Stimulated activated CD8-positive, alpha-beta memory T cell treated with anti-CD3 and anti-CD28 coated beads, Interleukin-12 subunit alpha, Interleukin-12 subunit beta, amount 100 ng/mL, for 1 hour (primary cell): Measurements from ENCODE around the gene USP32.

ENCODE experiments used
- DNase-seq: peaks from one replicate; pipeline ENCODE4 v3.0.0-alpha.2; 2020; ENCODE audit warnings: low read depth

The USP32 gene

DNA sequence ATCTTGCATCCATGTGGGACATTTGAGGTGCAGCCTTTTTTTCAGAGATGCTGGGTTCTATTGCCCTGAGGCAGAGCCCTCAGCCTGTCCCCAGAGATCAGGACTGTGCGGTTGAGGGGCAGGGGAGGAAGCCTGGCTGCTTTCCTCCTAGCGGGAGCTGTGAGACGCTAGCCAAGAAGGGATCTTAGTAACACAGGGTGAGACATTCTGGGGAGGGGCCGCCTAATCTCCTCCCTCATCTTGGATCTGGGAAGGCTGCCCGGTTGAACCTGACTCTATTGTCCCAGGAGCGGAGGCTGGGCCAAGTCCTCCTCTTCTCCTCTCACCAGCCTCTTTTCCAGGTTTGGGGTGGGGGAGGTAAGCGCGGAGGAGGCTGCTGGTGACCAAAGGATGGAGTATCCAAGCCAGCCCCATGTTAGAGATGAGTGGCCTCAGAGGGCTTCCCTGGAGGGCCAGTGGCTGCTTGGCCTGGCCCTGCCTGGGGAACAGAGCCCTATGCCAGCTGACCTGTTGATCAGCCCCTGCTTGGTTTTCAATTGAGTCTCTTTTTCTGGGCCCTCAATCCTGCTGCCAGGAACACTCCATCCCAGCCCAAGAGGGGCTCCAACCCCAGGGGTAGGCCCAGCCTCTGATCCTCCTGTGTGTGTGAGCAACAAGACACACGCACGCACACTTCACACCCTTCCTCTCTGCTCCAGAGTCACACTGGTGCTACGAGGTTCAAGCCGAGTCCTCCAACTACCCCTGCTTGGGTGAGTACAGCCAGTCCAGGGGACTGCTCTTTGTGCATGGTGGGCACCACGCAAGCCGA, 237.1 kb downstream of the USP32 start:
- DNase-seq: no peak

DNA sequence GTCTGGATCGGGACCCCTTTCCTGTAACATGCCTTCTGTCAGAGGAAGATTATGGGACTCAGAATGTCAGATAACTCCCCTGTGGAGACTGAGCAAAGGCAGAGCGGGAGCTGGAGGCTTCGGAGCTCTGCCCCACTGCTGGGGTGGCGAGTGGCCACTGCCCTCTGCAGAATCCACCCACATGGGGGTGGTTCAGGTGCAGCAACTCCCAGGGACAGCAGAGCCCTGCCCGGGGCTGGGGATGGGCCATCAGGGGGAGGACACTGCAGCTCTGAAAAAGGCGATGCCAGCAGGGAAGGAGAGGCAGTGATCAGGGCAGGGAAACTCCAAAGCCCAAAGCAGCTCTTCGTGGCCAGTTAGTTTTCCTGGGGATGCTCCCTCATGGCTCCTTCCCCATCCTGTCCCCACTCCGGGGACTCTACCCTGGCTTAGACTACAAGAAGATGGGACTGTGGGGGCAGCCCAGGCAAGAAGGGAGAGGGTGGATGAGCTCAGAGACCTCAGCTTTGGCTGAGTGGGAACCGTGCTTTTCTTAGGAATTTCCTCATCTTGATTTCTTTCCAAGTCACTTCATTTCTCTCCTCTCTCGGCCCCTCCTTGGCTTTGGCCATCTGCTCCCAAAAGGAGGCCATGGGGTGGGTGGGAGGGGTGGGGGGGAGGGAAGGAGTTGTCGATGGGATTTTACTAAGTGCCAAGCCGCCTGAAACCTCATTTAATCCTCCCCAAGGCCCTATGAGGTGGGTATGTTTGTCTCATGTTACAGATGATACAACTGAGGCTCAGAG, 238.1 kb downstream of the USP32 start:
- DNase-seq: no peak

DNA sequence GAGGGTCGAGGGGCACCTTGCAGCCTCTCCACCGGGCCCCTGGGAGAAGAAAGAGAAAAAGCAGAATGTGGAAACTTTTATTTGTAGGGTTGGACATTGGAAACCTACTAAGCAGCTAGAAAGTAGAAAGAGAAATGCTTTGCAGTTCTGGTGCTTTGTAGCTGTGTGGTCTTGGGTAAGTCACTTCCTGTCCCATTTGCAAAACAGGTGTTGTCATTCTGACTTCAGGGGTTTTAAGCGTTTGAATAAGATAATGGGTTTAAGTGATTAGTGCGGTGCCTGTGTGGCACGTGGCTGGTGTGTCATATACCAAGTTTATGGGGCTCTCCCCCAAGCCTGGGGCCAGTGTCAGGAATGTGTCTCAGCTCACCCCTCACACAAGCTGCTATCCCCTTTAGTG, 240.6 kb downstream of the USP32 start:
- no peak for DNase-seq

DNA sequence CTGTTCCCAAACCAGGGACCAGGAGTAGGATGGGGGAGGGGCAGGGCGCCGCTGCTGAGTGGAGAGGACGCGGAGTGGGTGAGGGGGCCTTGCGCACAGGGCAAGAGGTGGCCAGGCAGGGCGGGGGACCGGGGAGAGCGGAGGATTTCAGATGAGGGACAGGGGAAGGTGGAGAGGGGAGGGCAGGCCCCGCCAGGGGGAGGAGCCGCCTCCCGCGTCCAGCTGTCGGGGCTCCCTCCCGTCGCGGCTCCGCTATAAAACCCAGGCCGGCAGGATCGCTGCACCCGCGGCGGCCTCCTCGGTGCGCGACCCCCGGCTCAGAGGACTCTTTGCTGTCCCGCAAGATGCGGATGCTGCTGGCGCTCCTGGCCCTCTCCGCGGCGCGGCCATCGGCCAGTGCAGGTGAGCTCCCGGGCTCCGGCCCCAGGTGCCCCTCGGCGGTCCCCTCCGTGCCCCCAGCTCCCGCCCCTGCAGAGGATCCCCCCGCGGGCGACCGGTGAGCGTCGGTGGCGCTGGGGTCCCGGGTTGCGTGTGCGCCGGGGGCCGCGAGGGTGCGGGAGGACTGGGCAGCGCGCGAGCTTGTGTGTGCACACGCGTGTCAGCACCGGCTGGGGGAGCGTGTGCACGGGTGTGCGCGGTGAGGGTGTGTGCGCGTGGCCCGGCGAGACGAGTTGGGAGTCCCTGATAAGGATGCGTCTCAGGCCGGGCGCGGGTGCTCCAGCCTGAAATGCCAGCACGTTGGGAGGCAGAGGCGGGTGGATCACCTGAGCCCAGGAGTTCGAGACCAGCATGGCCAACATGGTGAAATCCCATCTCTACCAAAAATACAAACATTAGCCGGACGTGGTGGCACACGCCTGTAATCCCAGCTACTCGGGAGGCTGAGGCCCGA, 242.0 kb downstream of the USP32 start, which contains the start of gene CA4:
TSS of gene CA4 (plus strand) at position 283 of the 892 bp plus-strand sequence. CDS start at position 345, 62 bp downstream.
- no peak for DNase-seq

DNA sequence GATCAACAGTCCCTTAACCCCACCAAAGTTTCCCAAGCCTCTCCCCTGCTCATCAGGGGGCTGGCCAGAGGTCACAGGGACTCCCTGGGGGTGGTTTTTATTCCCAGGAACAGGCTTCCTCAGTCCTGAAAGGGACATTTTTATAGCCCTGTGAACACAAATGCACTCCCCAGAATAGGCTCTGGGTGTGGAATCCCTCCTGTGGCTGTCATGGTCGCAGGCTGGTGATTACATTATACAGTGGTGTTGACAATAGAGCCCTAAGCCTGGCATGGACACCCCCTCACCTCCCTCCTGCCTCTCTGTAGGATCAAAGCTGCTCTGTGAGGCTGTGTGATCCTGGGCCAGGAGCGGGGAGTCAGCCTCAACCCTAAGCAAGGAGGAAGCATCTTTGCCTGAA, 243.6 kb downstream of the USP32 start:
- DNase-seq: no peak

DNA sequence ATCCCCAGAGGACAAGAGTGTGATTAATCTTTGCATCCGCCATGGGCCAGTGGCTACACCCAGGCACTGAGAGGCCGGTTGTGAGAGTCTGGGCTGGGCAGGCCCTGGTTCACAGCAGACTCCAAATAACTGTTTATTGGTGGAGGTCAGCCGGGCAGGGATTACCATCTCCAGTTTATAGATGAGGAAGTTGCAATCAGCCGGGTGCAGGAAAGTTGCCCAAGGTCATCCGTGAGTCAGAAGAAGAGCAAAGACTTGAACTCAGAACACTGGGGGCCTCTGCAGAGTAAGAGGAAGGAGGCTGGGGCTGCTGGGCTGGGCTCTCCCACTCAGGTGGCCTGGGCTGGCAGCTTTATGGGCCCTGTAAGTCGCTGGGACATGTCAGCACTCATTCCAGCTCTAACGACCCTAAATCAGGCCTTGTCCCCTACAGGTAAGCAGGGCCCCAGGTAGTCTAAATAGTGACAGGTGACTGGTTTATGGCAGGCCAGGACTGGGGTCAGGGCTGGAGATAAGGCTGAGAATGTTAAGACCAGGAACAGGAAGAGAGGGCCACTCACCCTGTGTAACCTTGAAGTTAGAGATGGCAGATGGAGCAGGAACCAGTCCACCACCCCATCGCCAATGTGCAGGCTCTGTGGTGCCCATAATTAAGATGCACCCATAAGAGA, 244.2 kb downstream of the USP32 start:
- DNase-seq: no peak

DNA sequence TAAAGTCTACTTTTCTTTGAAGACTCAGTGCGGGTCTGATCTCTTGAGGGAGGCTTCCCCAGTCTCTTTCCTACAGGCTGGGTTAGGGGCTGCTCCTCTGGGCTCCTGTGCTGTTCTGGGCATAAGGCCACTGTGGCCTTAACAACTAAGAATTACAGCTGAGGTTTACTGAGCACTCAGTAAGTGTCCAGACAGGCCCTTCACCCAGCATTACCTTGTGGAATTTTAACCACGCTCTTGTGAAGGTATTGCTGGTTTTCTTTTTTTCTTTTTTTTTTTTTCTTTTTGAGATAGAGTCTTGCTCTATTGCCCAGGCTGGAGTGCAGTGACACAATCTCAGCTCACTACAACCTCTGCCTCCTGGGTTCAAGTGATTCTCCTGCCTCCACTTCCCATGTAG, 245.7 kb downstream of the USP32 start:
- DNase-seq: no peak

DNA sequence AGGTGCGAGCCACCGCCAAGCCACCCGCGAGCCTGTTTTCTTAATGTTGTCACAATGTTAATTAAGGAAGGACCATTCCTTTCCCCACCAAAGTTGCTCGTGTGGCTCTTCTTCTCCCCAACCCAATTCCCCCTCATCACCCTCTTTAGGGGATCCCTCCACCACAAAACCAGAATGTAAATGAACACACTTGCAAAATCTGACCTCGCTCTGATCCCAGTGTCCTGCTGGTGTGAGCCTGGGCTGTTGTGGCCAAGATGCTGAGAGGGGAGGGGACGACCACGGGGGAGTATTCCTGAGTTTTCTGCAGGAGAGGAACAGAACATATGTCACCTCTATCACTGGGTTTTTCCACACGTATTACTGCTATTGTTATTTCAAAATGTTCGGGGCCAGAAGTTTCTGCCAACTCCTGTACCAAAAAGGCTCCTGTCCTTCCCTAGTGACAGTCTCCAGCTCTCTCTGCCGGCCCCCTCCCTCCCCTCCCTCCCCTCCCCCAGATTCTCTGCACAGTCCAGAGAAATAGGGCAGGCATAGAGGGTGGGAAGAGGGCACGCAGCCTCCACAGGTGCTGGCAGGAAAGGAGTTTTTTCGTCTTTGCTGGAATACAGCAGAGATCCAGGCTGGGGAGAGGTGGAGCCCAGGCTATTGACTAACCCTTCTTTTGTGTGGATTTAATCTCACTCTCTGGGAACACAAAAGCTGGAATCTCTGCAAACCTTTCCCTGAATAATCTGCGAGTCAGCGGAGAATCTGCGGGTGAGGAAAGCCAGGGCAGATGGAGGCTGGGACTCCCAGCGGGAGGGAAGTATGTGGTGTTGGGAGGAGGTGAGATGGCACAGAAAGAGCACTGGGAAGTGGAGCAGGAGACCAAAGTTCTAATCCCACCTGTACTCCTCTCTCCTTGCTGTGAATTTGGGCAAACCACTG, 246.7 kb downstream of the USP32 start:
- no peak for DNase-seq

DNA sequence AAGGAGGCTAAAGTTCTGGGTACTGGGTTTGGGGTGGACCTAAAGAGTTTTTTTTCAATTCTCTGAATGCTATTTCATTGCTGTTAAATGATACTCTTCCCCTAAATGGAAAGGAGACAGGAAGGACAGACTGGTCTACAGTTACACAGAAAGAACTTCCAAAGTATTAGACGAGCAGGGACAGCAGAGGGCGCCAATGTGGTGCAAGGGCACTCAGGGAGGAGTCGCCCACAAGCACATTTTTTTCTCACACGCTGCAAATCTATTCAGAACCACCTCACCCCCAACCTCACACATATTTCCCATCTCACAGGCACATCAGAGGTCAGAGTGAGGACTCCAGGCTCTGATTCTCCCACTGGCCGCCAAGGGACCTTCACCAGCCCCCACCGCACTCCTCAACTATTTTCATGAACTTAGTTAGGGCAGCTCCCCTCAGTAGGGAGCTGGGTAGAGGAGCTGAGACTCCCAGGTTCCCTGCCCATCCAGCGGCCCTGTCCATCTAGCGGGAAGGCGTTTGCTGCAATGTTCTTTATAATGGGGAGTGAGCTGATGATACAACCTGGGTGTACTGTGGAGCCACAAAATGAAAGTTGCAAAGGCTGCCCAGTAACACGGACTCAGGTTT, 248.9 kb downstream of the USP32 start:
- DNase-seq: peak; percentile 60

DNA sequence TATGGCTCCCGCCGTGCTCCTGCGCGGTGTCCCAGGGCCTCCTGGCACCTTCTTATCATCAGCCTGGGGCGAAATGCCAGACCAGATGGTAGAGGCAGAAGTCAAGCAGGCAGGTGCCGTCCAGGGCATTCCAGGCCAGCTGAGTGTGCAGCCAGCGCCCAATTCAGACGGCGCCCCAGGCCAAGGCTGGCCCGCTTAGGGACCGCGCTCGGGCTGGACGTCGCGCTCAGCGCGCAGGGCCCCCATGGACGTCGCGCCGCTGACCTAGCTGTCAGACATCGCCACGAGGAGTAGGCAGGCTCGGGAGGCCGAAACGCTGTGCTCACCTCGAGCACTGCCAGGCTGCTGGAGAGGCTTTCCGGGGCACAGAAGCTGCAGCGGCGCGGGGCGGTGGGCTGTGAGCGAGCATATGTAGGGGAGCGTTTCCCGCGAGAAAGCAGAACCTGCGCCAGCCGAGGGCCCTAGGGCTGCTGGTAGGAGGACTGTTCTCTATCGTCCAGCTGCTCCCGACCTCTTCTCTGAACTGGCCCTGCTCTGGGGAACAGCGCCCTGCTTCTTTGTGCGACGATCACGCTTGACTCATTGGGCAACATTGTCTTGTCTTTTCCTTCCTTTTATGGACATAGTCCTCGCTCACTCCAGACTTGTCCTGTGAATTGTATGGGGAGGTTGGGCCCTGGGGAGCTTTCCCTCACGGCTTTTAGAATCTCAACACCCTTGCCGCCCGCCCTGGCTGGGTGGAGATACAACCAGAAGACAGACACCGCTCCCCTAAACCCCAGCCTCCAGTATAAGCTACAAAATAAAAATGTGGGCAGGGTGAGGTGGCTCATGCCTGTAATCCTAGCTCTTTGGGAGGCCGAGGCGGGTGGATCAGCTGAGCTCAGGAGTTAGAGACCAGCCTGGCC, 250.6 kb downstream of the USP32 start:
- no peak for DNase-seq

DNA sequence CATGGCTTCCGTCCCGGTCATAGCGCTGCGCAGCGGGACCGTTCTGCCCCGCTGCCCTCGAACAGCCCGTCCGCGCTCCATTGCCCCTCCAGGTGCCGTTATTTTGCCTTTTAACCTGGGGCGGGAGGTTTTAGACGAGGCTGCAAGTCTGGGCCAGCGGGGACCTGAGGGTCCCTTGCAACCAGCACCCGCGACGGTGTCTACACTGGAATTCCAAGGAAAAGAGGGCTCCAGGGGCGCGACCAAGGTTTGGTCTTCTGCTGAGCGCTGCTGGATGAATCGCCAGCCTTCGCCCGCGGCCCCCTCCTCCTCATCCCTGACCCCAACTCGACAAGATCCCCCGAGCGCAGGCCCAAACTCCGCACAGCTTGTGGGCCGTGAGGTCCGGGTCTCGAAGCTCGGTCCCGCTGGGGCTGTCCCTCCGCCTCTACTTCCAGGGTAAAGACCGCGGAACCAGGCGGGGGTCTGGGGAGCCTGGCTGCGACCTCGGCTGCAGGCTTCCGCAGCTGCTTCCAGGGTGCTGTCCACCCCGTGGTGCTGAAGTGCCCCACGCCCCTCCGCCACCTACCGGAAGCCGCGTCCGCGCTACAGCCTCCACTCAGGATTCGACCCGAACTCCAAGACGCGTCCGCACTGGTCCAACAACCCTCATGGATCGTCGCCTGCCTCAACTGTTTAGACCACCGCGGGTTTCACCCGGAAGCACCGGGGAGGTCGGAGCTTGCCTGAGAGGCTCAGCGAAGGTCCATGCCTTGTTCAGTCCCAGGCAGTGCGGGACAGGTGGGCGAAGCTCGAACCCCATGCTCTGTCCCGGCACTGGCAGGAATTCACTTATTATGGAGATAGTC, 252.3 kb downstream of the USP32 start:
- peak; percentile 39 for DNase-seq

DNA sequence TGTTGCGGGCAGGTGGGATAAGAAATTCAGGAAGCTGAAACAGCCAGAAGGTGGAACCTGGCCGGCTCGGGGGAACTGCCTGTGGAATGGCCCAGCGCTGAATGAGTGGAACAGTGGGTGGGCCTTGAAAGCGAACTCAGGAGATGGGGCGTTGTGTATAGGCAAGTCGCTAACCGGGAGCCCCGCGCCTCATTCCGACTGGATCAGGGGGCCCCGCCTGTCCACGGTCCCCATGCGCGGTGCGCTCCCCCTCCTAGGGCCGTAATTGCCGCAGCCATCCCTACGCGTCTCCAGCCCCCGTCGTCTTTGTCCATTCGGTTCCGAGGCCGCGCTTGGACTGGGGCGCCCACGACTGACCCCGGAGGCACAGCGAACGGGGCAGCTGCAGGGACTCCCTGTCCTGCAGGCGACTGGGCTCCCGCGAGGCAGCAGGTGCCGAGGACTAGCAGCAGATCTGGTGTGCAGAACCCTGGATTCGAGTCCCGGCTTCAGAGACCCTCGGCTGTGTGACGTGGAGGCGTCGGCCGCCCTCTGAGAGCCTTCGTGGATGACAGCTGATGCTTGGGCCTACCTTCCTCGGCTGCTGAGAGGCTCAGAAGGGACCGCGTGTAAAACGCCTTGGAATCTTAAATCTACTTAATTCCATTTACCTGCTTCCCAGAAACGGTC, 253.0 kb downstream of the USP32 start:
- DNase-seq: no peak

DNA sequence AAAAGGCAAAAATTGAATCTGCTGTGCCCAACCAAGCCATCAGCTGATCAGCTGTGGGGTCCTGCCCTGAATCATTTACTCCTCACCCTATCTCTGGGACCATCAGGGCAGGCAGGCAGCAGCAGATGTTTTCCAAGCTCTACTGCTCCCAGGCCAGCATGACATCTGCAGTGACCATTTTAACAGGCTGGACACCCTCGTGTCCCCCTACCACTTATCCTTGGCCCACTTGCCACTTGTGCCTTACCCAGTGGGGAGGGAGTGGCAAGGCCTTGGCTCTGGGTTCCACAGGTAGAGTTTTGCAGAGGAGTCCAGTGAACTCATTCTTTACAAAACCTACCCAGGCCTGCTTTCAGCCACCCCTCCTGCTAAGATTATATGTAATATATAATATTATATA, 254.2 kb downstream of the USP32 start:
- no peak for DNase-seq

DNA sequence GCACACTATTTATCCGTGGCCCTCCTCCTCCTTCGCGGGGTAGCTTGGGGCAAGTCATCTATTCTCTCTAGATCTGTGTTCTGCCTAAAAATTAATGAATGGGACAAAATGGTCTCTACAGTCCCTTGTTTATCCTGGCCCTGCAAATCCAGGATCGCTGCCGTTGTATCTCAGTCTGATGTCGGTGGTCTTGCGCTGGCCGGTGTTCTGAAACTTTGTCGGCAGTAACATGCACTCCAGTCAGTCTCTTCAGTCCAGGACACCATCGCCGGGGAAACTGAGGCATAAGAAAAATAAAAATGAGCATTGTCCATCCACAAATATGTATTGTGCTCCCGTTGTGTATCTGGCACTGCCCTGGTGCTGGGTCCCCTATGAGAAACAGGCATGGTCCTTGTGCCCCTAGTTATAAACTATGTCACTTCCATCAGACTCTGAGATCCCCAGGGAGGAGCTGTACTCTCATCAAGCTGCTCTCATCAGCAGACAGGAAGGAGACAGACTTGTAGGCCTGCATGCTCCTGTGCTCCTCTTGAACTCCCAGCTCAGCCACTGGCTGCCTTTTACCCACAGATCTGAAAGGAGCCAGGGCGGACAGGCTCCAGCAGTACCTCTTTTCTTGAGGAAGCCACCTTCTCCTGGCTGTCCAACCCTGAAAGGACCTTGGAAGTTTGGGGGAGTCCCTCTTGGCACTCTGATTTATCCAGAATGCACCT, 255.8 kb downstream of the USP32 start:
- DNase-seq: no peak

DNA sequence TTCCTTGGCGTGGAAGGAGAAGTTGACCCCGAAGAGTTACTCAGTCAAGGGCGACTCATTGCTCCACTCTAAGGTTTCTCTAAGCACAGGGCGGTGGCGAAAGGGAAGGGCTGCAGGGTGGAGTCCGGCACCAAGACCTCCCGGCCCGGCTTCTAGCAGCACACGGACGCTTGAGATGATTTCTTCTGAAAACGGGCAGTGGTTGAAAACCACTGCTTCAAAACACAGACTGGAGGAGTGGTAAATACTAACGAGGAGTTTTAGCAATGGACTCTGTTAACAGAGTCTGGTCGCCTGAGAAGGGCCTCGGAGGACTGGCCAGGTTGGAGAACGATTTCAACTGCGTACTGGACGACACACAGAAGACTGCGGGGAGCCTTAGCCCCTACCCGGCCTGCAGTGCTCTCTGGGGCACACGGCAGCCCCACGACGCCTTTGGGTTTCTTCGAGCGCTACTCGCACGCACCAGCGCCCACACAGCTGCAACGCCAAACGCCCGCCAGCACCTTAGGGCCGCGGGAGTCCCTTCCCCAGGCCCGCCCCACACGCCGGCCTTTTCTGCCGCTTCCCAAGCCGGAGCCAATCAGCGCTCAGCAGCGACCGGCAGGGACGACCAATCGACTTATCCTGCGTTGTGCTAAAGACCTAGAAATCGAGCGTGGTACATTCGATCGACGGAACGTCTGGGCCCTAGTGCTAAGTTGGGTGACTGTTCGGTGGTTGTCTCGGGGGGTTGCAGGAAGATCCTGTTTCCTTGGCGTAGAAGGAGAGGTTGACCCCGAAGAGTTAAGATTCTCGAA, 256.6 kb downstream of the USP32 start:
- DNase-seq: peak; percentile 53
